Spleen (tissue), 7 donors: ENCODE results near the gene POLR1H.

Experiments used
- CTCF ChIP-seq, 11 experiments: fragments of 200-600 bp in 7 of 11; fragments of 450-650 bp in 4 of 11; sonication (generic) in 4 of 11; IDR thresholded peaks in 8 of 11; conservative IDR thresholded peaks in 3 of 11; 1 replicate in 7 of 11; 2 replicates in 4 of 11; pipeline versions ENCODE4 v1.4.0 to v1.8.0; 2016 to 2021; ENCODE audit warnings: antibody characterized with exemption in 11 of 11, inconsistent platforms in 4 of 11, mild to moderate bottlenecking in 1 of 11
- POLR2A ChIP-seq, 3 donors: fragments of 450-650 bp; IDR thresholded peaks; one replicate each; pipeline ENCODE4 v1.5.1; 2017; ENCODE audit warnings: antibody characterized with exemption in 3 of 3, mild to moderate bottlenecking in 1 of 3
- donor health status: DM: no; HTN: no; CAD: no; lungs with moderate emphysema.
- donor health status: DM: no; HTN: no; CAD: no.
- donor health status: DM: no; HTN: no; CAD: no.

- no peak for TF ChIP-seq CTCF (IDR thresholded peaks at IDR 0.05 in 8 of 11, conservative IDR thresholded peaks at IDR 0.05 in 3 of 11)
- no peak for TF ChIP-seq POLR2A (IDR thresholded peaks at IDR 0.05)
These were observed 37.1 kb downstream of the POLR1H start for GRCh38 chr6:30097902-30098768.
